ENCODE data around the gene ST6GALNAC1.

The ST6GALNAC1 gene

GRCh38 chr17:76677406-76677805 is 33.8 kb upstream of the ST6GALNAC1 start:
- in situ Hi-C loops (cut with MboI; ENCODE audit: low sequenced_read_pairs): no loop called here

GRCh38 chr17:76676629-76677028 is 33.1 kb upstream of the ST6GALNAC1 start:
- in situ Hi-C loops (cut with MboI; ENCODE audit: low sequenced_read_pairs): no loop called here

- in situ Hi-C loops (cut with MboI; ENCODE audit: low sequenced_read_pairs): no loop called here
These were observed 32.1 kb upstream of the ST6GALNAC1 start for GRCh38 chr17:76675648-76676047.

GRCh38 chr17:76674600-76674999 is 31.0 kb upstream of the ST6GALNAC1 start:
- in situ Hi-C loops (cut with MboI; ENCODE audit: low sequenced_read_pairs): no loop called here

- in situ Hi-C loops (cut with MboI; ENCODE audit: low sequenced_read_pairs): no loop called here
These were observed 30.2 kb upstream of the ST6GALNAC1 start for GRCh38 chr17:76673729-76674128.

GRCh38 chr17:76672892-76673291 is 29.3 kb upstream of the ST6GALNAC1 start:
- in situ Hi-C loops (cut with MboI; ENCODE audit: low sequenced_read_pairs): no loop called here

GRCh38 chr17:76672270-76672851 is 28.8 kb upstream of the ST6GALNAC1 start:
- in situ Hi-C loops (cut with MboI; ENCODE audit: low sequenced_read_pairs): no loop called here

- in situ Hi-C loops (cut with MboI; ENCODE audit: low sequenced_read_pairs): no loop called here
These were observed 28.3 kb upstream of the ST6GALNAC1 start for GRCh38 chr17:76671912-76672262.

- in situ Hi-C loops (cut with MboI; ENCODE audit: low sequenced_read_pairs): no loop called here
These were observed 27.8 kb upstream of the ST6GALNAC1 start for GRCh38 chr17:76671123-76671911.

GRCh38 chr17:76670718-76671122 is 27.2 kb upstream of the ST6GALNAC1 start:
- in situ Hi-C loops (cut with MboI; ENCODE audit: low sequenced_read_pairs): no loop called here

- in situ Hi-C loops (cut with MboI; ENCODE audit: low sequenced_read_pairs): no loop called here
These were observed 26.6 kb upstream of the ST6GALNAC1 start for GRCh38 chr17:76670020-76670717.

- in situ Hi-C loops (cut with MboI; ENCODE audit: low sequenced_read_pairs): no loop called here
These were observed 24.4 kb upstream of the ST6GALNAC1 start for GRCh38 chr17:76667786-76668453.

GRCh38 chr17:76667491-76667755 is 23.9 kb upstream of the ST6GALNAC1 start:
- in situ Hi-C loops (cut with MboI; ENCODE audit: low sequenced_read_pairs): no loop called here

GRCh38 chr17:76660656-76661042 is 17.1 kb upstream of the ST6GALNAC1 start:
- in situ Hi-C loops (cut with MboI; ENCODE audit: low sequenced_read_pairs): no loop called here

- in situ Hi-C loops (cut with MboI; ENCODE audit: low sequenced_read_pairs): no loop called here
These were observed 16.5 kb upstream of the ST6GALNAC1 start for GRCh38 chr17:76659928-76660655.

GRCh38 chr17:76658242-76658662 is 14.7 kb upstream of the ST6GALNAC1 start:
- in situ Hi-C loops (cut with MboI; ENCODE audit: low sequenced_read_pairs): no loop called here

- in situ Hi-C loops (cut with MboI; ENCODE audit: low sequenced_read_pairs): no loop called here
These were observed 14.1 kb upstream of the ST6GALNAC1 start for GRCh38 chr17:76657505-76658241.

GRCh38 chr17:76654408-76654807 is 10.9 kb upstream of the ST6GALNAC1 start:
- in situ Hi-C loops (cut with MboI; ENCODE audit: low sequenced_read_pairs): no loop called here

GRCh38 chr17:76650504-76650903 is 6.9 kb upstream of the ST6GALNAC1 start:
- in situ Hi-C loops (cut with MboI; ENCODE audit: low sequenced_read_pairs): no loop called here

GRCh38 chr17:76646712-76647111 is 3.2 kb upstream of the ST6GALNAC1 start:
- in situ Hi-C loops (cut with MboI; ENCODE audit: low sequenced_read_pairs): no loop called here

Measured in HL-60/S4 treated with retinoic acid at 250 ng/mL for 4 days and 3 days (cell line).